GM21723 (cell line): ENCODE data around the gene SAPCD2.
A peak's percentile ranks its signal among the peaks of the same experiment; 100 is the strongest.

Source experiments
- ATAC-seq: cut with Tn5 transposase; IDR thresholded peaks from one replicate; pipeline ENCODE4 v1.9.1; 2021; ENCODE audit warnings: mild to moderate bottlenecking, moderate library complexity; ENCODE audit not compliant: unreplicated experiment

SAPCD2 gene

GRCh38 chr9:137107982-137108381, 37.6 kb upstream of the SAPCD2 start:
- ATAC-seq, result no peak

- ATAC-seq, result no peak
Observed at GRCh38 chr9:137107312-137107921, 37.1 kb upstream of the SAPCD2 start.

GRCh38 chr9:137106662-137107250, 36.4 kb upstream of the SAPCD2 start:
- ATAC-seq, result no peak

- no peak for ATAC-seq
Observed at GRCh38 chr9:137105814-137106661, 35.7 kb upstream of the SAPCD2 start.

GRCh38 chr9:137103206-137103999, 33.0 kb upstream of the SAPCD2 start:
- ATAC-seq, result no peak

- no peak for ATAC-seq
Observed at GRCh38 chr9:137099231-137099630, 28.9 kb upstream of the SAPCD2 start.

- ATAC-seq, result no peak
Observed at GRCh38 chr9:137097761-137098462, 27.6 kb upstream of the SAPCD2 start.

GRCh38 chr9:137096785-137097546, 26.6 kb upstream of the SAPCD2 start:
- no peak for ATAC-seq

GRCh38 chr9:137095664-137096517, 25.5 kb upstream of the SAPCD2 start:
- ATAC-seq, result peak; percentile 85

- no peak for ATAC-seq
Observed at GRCh38 chr9:137089232-137089947, 19.0 kb upstream of the SAPCD2 start.

- no peak for ATAC-seq
Observed at GRCh38 chr9:137088121-137088520, 17.8 kb upstream of the SAPCD2 start.

- peak; percentile 1 for ATAC-seq
Observed at GRCh38 chr9:137087409-137087925, 17.1 kb upstream of the SAPCD2 start.

- ATAC-seq, result peak; percentile 79
Observed at GRCh38 chr9:137086531-137087408, 16.4 kb upstream of the SAPCD2 start, which contains the start of gene MAN1B1. Gene MAN1B1 (plus strand): TSS chr9:137086985. CDS start chr9:137087000, 15 bp downstream.

- ATAC-seq, result peak; percentile 9
Observed at GRCh38 chr9:137085920-137086530, 15.7 kb upstream of the SAPCD2 start.

GRCh38 chr9:137084526-137084925, 14.2 kb upstream of the SAPCD2 start:
- no peak for ATAC-seq

GRCh38 chr9:137083394-137084004, 13.1 kb upstream of the SAPCD2 start:
- no peak for ATAC-seq
